GM18519 (cell line): ENCODE data around the gene CPA1.

Source experiments
- ATAC-seq: cut with Tn5 transposase; IDR thresholded peaks from one replicate; pipeline ENCODE4 v1.9.1; 2021; ENCODE audit warnings: mild to moderate bottlenecking, moderate library complexity; ENCODE audit not compliant: unreplicated experiment, low FRiP score

CPA1 gene

DNA sequence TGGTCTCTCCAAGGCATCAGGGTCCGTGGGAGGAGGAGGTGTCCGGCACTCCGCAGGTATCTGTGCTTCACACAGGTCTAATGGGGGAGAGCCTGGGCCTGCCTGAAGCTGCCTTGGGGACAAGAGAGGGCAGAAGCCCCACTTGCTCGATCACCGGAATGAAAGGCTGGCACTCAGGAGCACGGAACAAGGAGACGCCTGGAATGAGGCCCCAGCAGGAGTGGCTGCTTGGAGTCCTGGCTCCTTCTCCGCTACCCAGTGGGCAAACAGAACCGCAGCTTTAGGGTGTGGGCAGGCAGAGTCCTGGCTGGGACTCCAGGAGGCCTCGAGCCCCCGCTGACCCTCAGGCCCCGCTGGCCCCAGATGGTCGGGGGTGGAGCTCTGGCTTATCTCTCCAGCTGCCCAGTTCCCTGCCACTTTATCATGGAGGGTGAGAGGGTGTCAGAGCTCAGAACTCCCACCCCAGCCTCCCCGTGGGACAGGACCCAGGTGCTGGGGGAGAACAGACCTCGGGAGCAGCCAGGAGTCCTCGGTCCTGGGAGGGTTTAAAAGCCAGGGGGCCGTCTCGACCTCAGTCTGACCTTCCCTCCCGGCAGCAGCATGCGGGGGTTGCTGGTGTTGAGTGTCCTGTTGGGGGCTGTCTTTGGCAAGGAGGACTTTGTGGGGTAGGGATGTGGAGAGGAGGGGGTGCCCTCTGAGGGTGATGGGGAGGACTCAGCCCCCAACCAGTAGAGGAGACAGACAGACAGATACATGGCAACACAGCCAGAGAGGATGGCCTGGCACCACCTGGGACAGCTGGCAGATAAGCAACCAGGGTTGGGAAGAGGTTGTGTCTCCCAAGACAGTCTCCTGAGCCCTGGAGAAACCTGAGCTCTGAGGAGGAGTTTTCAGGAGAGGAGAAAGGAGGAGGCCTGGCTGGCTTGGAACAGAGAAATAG, at the start of gene CPA1:
TSS of gene CPA1 (plus strand) at position 574 of the 940 bp plus-strand sequence. CDS start at position 601, 27 bp downstream.
- ATAC-seq = no peak

GRCh38 chr7:130332259-130333053, 47.8 kb upstream of the CPA1 start:
- no peak for ATAC-seq

- no peak for ATAC-seq
These were observed 46.5 kb upstream of the CPA1 start for GRCh38 chr7:130333832-130334231.

- no peak for ATAC-seq
These were observed 46.0 kb upstream of the CPA1 start for GRCh38 chr7:130334274-130334673.

- ATAC-seq = no peak
These were observed 42.8 kb upstream of the CPA1 start for GRCh38 chr7:130337410-130337971.

DNA sequence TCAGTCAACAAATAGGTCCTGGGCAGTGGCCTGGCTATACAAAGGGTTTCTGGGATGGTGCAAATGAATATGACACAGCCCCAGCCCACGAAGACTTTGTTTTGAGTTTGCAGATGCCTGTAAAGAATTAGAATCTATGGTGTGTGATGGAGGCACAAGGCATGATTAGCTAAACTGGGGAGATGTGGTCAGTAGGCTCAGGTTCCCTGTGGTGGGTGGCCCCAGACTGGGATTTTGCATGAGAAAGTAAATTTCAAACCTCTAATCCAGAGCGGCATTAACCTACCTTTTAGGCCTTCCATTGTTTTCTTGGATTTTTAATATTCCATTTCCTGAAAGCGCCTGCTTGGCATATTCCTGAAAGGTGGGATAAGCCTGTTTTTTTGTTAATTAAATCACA, 42.1 kb upstream of the CPA1 start:
- no peak for ATAC-seq

GRCh38 chr7:130341882-130342281, 38.4 kb upstream of the CPA1 start:
- no peak for ATAC-seq

DNA sequence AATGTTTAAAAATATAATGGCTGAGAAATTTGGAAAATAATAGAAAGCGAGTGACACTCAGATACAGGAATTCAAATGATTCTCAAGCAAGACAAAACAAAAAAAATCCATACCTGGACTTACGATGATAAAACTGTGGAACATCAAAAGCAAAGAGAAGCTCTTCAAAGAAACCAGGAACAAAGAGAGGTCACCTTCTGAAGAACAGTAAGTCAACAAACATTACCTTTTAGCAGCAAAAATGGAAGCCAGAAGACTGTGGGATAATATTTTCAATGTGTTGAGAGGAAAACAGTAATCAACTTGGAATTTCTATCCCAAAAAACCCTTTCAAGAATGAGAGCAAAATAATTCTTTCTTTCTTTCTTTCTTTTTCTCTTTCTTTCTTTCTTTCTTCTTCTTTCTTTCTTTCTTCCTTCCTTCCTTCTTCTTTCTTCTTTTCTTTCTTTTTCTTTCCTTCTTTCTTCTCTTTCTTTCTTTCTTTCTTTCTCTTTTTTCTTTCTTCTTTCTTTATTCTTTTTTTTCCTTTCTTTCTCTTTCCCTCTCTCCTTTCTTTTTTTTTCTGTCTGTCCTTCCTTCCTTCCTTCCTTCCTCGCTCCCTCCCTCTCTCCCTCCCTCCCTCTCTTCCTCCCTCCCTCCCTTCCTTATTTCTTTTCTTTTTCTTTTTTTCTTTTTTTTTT, 37.5 kb upstream of the CPA1 start:
- no peak for ATAC-seq

DNA sequence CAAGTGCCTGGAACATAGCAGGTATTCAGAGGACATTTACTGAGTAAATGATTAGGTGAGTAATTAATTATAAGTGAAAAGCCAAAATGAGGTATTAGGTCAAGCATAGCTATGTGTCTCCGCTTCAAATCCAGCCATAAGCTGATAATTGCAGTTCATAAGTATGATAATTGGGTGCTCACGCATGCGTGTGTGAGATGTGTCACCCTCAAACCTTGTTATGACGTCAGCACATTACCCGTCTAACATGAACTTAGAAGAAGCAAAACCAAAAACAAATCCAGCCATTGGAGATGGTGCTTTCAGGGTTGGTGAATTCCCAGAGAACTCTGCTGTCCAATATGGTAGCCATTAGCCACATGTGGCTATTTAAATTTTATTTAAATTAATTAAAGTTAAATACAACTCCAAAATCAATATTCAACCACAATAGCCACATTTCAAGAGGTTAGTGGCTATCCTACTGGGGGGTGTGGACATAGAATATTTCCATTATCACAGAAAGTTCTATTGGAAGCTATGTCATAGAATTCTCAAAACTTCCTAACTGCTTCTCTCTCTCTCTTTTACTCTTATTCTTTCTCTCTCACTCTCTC, 35.9 kb upstream of the CPA1 start, which contains the start of gene CPA5:
TSS of gene CPA5 (plus strand) at position 546 of the 596 bp plus-strand sequence. CDS start 1,670 bp downstream, outside the sequence.
- ATAC-seq = no peak

- no peak for ATAC-seq
These were observed 35.2 kb upstream of the CPA1 start for GRCh38 chr7:130345136-130345535.

DNA sequence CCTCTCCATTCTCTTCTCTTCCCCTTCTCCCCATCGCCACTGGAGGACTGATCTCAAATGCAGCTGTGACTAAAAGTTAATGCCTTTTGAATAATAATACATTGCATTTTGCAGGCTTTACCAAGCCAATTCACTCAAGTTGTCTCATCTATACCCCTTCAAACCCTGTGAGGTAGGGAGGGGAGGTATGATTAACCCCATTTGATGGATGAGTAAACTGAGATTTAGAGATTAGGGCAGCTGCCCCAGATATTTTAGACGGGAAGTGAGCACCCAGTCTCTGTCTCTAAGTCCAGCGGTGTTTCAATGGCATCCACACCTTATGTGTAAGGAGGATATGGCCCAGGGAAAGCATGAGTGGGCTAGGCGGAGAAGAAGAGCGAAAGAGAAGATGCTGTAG, 34.6 kb upstream of the CPA1 start:
- ATAC-seq = no peak

GRCh38 chr7:130346177-130346905, 34.0 kb upstream of the CPA1 start:
- ATAC-seq = no peak

- ATAC-seq = no peak
These were observed 33.4 kb upstream of the CPA1 start for GRCh38 chr7:130346941-130347340.

GRCh38 chr7:130349911-130350782, 30.1 kb upstream of the CPA1 start:
- no peak for ATAC-seq

DNA sequence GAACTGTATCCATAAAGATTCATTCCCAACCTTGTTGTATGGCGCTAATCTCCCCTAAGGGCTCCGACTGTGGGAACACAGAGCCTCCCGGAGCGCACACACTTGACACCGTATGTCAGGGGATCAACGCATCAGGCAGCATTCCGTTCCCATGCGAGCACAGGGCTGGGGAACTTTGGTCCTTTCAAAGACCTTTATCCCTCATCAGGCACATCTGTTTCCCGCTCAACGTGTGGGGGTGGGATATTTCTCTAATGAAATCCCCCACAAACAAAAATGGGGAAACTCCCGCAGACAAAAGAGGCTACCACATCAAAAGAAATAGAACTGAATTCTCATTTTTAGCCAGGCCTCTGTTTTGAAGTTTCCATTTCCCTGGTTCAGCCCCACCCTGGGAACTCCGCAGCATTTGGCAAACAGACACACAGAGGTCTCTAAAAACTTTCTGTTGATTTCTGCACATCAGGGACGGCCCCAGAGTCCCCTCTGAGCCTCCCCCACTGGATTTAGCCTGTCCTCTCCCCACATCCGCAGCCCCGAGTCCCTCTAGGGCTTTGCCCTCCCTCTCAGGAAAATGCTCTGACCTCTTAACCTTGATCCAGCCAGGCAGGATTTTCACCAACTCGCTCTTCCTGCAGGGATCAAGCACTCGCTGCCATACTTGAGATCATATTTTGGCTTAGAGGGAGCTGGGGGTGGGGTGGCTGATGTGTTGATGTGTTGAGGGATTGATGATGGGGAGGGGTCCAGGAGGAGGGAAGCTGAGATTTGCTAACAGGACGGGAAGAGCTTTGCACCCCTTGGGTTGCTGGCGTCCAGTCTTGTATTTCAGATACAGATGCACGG, 29.1 kb upstream of the CPA1 start:
- no peak for ATAC-seq

DNA sequence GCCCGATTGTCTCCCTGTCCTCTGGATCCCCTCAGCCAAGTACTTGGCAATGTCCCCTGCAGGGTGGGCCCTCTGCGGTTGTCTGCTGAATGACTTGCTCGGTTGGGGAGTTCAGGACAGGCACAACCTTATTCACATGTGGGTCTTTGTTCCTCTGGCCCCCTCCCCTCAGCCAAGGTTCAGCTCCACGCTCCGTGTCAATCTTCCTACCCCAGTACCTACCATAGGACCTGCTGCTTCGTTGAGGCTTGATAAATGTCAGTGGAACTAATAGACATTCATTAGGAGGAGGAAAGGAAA, 28.6 kb upstream of the CPA1 start:
- no peak for ATAC-seq

- ATAC-seq = no peak
These were observed 27.9 kb upstream of the CPA1 start for GRCh38 chr7:130352194-130353074.
